ENCODE data around the gene FADD.

Gene FADD

GRCh38 chr11:70243912-70244652, 41.0 kb downstream of the FADD start:
- no peak overlapping the region for H3K9ac ChIP-seq (ENCODE audit: low read length)
- no peaks in the 10 kb centered on the region for H3K27me3 ChIP-seq (ENCODE audit: low read length)
- H3K4me2 ChIP-seq (ENCODE audit: low read depth, low read length, poor library complexity, severe bottlenecking), result no peak overlapping the region
- H3K4me3 ChIP-seq (ENCODE audit: insufficient read depth, low read length, poor library complexity, severe bottlenecking), result no peak overlapping the region
- no peak overlapping the region for H2AFZ ChIP-seq (ENCODE audit: low read depth, low read length, severe bottlenecking)
- H3F3A ChIP-seq (ENCODE audit: insufficient read depth), result no peaks in the 10 kb centered on the region
- no peaks in the 10 kb centered on the region for H3K36me3 ChIP-seq (ENCODE audit: low read length)
- no peaks in the 10 kb centered on the region for H3K79me2 ChIP-seq (ENCODE audit: insufficient read depth, low read length)
- H3K27ac ChIP-seq (ENCODE audit: low read depth, low read length), result no peak overlapping the region
- H3K9me3 ChIP-seq (ENCODE audit: insufficient read depth, low read length), result no peaks in the 10 kb centered on the region
- H4K20me1 ChIP-seq (ENCODE audit: low read depth, low read length), result no peaks in the 10 kb centered on the region
- TF ChIP-seq CTCF (IDR thresholded peaks at IDR 0.05; ENCODE audit: insufficient read depth, low read length, poor library complexity, severe bottlenecking) (no peak), EZH2phosphoT487 (conservative IDR thresholded peaks at IDR 0.05; ENCODE audit: low read length) (no peak)
- no peaks in the 10 kb centered on the region for H3K9me2 ChIP-seq (replicated peaks; ENCODE audit: insufficient read depth, low read length)

GRCh38 chr11:70244698-70245097, 41.6 kb downstream of the FADD start:
- no peaks in the 10 kb centered on the region for H3K36me3 ChIP-seq (ENCODE audit: low read length)
- H3K9me3 ChIP-seq (ENCODE audit: insufficient read depth, low read length), result no peaks in the 10 kb centered on the region
- no peaks in the 10 kb centered on the region for H4K20me1 ChIP-seq (ENCODE audit: low read depth, low read length)
- no peaks in the 10 kb centered on the region for H3F3A ChIP-seq (ENCODE audit: insufficient read depth)
- H3K4me2 ChIP-seq (ENCODE audit: low read depth, low read length, poor library complexity, severe bottlenecking), result no peak overlapping the region
- H3K79me2 ChIP-seq (ENCODE audit: insufficient read depth, low read length), result no peaks in the 10 kb centered on the region
- H3K9ac ChIP-seq (ENCODE audit: low read length), result no peak overlapping the region
- H3K4me3 ChIP-seq (ENCODE audit: insufficient read depth, low read length, poor library complexity, severe bottlenecking), result no peak overlapping the region
- no peak overlapping the region for H3K27ac ChIP-seq (ENCODE audit: low read depth, low read length)
- no peaks in the 10 kb centered on the region for H3K9me2 ChIP-seq (replicated peaks; ENCODE audit: insufficient read depth, low read length)
- TF ChIP-seq EZH2phosphoT487 (conservative IDR thresholded peaks at IDR 0.05; ENCODE audit: low read length) (no peak), CTCF (IDR thresholded peaks at IDR 0.05; ENCODE audit: insufficient read depth, low read length, poor library complexity, severe bottlenecking) (no peak)
- H2AFZ ChIP-seq (ENCODE audit: low read depth, low read length, severe bottlenecking), result no peak overlapping the region
- no peaks in the 10 kb centered on the region for H3K27me3 ChIP-seq (ENCODE audit: low read length)

GRCh38 chr11:70246196-70246595, 43.1 kb downstream of the FADD start:
- TF ChIP-seq CTCF (IDR thresholded peaks at IDR 0.05; ENCODE audit: insufficient read depth, low read length, poor library complexity, severe bottlenecking), result no peak
- no peak for TF ChIP-seq EZH2phosphoT487 (conservative IDR thresholded peaks at IDR 0.05; ENCODE audit: low read length)

More at GRCh38 chr11:70246196-70246595, 43.1 kb downstream of the FADD start:
- Histone ChIP-seq H4K20me1 (ENCODE audit: low read depth, low read length) (no peaks in the 10 kb centered on the region), H2AFZ (ENCODE audit: low read depth, low read length, severe bottlenecking) (no peak overlapping the region), H3K27ac (ENCODE audit: low read depth, low read length) (no peak overlapping the region), H3F3A (ENCODE audit: insufficient read depth) (no peaks in the 10 kb centered on the region), H3K4me3 (ENCODE audit: insufficient read depth, low read length, poor library complexity, severe bottlenecking) (no peak overlapping the region), H3K79me2 (ENCODE audit: insufficient read depth, low read length) (no peaks in the 10 kb centered on the region), H3K9me3 (ENCODE audit: insufficient read depth, low read length) (no peaks in the 10 kb centered on the region), H3K9ac (ENCODE audit: low read length) (no peak overlapping the region), H3K27me3 (ENCODE audit: low read length) (no peaks in the 10 kb centered on the region), H3K4me2 (ENCODE audit: low read depth, low read length, poor library complexity, severe bottlenecking) (no peak overlapping the region), H3K36me3 (ENCODE audit: low read length) (no peaks in the 10 kb centered on the region), H3K9me2 (replicated peaks; ENCODE audit: insufficient read depth, low read length) (no peaks in the 10 kb centered on the region)
